Nucleus accumbens (tissue), 56 donors: ENCODE data around the gene GATAD2B.
A peak's percentile ranks its signal among the peaks of the same experiment; 100 is the strongest.
"Not testable (repeated sequence)": the region's sequence is repeated elsewhere in the genome, so short reads cannot be mapped to it uniquely, and the experiment has no call there.

Experiments
- DNase-seq, 56 donors: peaks; one replicate each; lab custom pipeline; 2025; lab: John Stamatoyannopoulos, UW

Gene GATAD2B

GRCh38 chr1:153899509-153899908, 23.3 kb downstream of the GATAD2B start:
- no peak for DNase-seq

DNA sequence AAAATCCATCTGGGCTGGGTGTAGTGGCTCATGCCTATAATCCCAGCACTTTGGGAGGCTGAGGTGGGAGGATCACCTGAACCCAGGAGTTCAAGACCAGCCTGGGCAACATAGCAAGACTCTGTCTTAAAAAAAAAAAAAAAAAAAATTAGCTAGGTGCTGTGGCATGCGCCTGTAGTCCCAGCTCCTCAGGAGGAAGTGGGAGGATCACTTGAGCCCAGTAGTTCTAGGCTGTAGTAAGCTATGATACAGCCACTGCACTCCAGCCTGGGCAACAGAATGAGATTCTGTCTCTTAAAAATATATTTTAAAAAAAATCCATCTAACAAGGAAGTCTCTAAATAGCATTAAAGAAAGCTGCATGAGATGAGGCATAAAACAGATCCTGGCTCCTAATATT, 26.9 kb downstream of the GATAD2B start:
- DNase-seq, result not testable (repeated sequence)

DNA sequence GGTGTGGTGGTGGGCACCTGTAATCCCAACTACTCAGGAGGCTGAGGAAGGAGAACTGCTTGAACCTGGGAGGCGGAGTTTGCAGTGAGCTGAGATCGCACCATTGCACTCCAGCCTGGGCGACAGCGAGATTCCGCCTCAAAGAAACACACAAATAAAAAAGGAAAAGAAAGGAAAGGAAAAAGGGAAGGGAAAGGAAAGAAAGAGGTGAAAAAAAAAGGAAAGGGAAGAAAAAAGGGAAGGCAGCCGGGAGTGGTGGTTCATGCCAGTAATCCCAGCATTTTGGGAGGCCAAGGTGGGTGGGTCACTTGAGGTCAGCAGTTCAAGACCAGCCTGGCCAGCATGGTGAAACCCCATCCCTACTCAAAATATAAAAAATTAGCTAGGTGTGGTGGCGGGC, 31.7 kb downstream of the GATAD2B start:
- DNase-seq, result not testable (repeated sequence)

- no peak for DNase-seq
These were observed 34.2 kb downstream of the GATAD2B start for GRCh38 chr1:153888533-153888932.

GRCh38 chr1:153886127-153886526, 36.6 kb downstream of the GATAD2B start:
- no peak for DNase-seq

GRCh38 chr1:153883223-153883622, 39.5 kb downstream of the GATAD2B start:
- DNase-seq, result no peak

DNA sequence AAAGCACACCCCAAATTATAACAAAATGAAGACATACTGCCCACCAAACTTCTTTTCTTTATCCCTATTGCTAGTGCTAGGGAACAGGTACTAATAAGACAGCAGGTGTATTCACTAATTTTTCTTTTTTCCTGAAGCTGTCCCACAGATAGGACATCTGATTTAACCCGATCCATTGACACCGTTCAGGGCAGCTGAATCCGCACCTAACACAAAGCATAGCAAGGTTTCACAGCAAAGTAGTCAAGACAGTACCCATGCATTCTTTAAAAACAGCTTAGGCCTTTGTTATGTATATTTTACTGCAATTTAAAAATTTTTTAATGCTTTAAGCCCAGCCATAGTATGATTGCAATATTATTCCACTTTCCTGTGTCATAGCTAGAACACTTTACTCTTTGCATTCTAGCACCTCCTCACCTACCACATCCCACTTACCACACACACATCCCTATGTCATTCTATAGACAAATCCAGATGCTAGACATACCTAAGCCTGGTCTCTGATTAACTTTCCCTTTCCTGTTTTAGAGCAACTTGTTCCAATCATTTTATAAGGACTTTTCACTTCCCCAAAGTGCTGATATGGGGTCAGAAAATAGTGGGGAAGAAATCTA, 40.4 kb downstream of the GATAD2B start:
- DNase-seq, result no peak

GRCh38 chr1:153881751-153882150, 41.0 kb downstream of the GATAD2B start:
- DNase-seq, result peak in 8 of 56 donors; percentile 0 to 32 (median 9)

DNA sequence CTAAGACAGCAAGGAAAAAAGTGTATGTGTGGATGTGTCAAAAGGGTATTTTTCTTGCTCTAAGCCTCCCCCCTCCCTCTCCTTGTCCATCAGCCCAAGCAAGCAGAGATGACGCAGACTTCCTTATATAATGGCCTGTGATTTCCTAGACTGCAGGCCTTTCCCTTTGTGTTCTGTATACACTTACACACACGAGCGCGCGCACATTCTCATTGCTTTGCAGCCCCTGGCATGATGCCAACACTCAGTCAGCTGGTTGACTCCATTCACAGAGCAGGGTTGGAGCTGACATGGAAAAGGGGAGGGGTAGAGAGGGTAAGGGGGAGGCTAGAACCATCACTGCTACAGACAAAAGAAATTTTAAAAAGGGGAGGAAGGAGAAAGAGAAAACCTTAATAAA, 41.8 kb downstream of the GATAD2B start:
- DNase-seq, result peak; percentile 29 to 95 (median 81)

- DNase-seq, result no peak
These were observed 42.7 kb downstream of the GATAD2B start for GRCh38 chr1:153880024-153880423.

DNA sequence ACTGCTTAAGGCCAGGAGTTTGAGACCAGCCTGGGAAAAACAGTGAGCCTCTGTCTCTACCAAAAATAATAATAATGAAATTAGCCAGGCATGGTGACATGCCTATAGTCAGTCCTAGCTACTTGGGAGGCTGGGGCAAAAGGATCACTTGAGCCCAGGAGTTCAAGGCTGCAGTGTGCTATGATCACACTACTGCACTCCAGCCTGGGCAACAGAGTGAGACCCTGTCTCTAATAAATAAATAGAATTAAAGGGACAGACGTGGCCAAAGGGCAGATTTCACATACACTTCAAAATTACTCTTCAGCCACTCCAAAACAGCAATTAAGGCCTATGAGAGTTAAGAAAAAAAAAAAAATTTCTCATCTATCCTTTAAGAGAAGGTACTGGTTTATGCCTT, 45.7 kb downstream of the GATAD2B start:
- DNase-seq, result no peak

- no peak for DNase-seq
These were observed 49.8 kb downstream of the GATAD2B start for GRCh38 chr1:153872934-153873333.

DNA sequence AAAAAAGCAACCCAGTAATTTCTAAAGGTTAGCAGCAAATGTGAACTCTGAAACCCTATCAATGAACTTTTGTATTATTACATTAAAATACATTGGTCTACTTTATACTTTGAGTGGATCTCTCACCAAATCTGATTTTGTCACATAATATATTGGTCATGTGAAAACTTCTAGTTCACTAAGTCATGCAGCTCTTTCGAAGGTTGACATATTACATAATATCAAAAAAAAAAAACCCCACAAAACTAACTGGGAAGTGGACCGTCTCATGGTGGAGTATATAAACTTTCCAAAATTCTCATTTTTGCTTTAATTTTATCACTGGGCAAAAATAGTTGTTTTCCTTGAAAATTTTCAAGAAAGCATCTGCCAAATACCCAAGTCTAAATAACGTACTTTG, 50.4 kb downstream of the GATAD2B start:
- DNase-seq, result no peak

- no peak for DNase-seq
These were observed 53.3 kb downstream of the GATAD2B start for GRCh38 chr1:153869486-153869885.

DNA sequence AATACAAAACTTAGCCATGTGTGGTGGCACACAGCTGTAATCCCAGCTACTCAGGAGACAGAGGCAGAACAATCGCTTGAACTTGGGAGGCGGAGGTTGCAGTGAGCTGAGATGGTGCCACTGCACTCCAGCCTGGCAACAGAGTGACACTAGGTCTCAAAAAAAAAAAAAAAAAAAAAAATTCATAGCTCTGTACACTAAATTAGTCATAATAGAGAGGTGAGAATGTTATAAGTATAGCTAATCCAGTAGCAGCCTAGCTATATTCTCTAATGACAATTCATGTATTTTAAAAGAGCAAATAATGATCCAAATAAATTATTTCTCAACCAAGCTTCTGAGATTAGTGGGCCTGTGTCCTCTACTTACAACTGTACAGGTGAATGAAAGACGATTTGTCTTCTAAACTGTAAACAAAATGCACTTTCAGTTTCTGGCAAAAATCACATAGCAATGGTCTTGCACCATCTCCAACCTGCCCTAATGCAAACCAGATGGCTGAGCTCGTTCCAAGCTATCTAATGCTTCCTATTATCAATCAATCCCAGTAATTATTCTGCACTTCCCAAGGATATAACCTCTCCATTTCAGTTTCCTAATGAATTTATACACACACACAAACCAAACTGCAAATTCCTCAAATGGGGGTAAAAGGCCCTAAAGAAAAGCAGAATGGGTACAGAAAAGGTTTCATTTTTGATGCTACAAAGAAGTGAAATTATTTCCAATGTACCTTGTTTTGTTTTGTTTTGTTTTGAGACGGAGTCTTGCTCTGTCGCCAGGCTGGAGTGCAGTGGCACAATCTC, 56.5 kb downstream of the GATAD2B start:
- DNase-seq, result no peak

DNA sequence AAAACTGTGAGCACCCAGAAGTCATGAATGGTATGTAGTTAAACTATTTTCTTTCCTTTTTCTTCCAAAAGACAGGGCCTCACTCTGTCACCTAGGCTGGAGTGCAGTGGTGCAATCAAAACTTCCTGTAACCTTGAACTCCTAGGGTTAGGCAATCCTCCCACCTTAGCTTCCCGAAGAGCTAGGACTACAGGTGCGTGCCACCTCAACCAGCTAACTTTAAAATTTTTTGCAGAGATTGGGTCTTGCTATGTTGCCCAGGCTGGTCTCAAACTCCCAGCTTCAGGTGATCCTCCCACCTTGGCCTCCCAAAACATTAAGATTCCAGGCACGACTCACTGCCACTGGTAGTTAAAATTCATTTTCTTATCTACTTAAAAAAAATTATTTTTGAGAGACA, 62.5 kb downstream of the GATAD2B start:
- no peak for DNase-seq

GRCh38 chr1:153857505-153857904, 65.3 kb downstream of the GATAD2B start:
- DNase-seq, result no peak

DNA sequence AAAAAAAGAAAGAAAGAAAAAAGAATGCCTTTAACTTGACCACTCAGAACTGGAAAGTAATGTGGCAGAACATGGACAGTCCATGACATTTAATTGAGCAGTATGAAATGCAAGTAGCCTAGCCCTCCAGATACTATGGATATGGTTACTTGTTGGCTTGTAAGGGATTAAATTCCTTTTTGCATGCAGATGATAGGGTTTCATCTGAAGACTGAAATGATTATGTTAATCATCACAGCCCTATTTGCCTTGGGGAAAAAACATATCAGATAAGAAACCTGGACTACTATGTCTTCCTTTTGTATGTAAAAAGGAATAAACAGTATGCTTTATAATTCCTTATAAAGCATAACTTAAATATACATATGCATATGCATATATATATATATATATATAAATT, 66.0 kb downstream of the GATAD2B start:
- DNase-seq, result no peak

- DNase-seq, result no peak
These were observed 70.6 kb downstream of the GATAD2B start for GRCh38 chr1:153852170-153852569.

DNA sequence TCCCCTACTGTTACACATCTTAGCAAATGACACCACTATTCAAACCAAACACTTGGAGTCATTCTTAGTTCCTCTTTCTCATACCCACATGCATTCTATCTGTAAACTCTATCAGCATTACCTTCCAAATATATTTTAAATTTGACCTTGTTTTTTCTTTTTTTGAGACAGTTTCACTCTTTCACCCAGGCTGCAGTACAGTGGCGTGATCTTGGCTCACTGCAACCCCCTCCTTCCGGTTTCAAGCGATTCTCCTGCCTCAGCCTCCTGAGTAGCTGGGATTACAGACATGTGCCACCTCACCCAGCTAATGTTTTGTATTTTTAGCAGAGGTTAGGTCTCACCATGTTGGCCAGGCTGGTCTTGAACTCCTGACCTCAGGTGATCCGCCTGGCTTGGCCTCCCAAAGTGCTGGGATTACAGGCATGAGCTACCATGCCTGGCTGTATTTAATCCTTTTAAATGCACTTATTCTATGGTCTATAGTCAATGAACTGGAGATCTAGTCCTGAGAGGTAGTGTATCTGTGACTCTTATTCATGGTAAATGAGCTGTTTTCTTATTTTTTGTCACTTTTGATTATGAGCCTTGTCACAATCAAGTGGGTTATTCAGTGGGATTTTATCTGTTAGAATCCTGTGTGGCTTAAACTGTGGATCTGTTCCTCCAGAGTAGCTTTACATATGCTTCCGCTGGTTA, 73.1 kb downstream of the GATAD2B start:
- DNase-seq, result no peak

- peak in 8 of 56 donors; percentile 6 to 88 (median 58) for DNase-seq
These were observed 74.0 kb downstream of the GATAD2B start for GRCh38 chr1:153848805-153849204.

- DNase-seq, result no peak
These were observed 77.6 kb downstream of the GATAD2B start for GRCh38 chr1:153845158-153845557.
